Panc1 (cell line): ENCODE data around the gene WDR70.

Source experiments
- POLR2AphosphoS5 ChIP-seq: IDR thresholded peaks from 2 replicates; pipeline ENCODE4 v1.6.1; 2012; ENCODE audit warnings: mild to moderate bottlenecking, low read depth, low read length, moderate library complexity
- REST ChIP-seq, 2 experiments: IDR thresholded peaks; 2 replicates each; pipeline ENCODE4 v1.6.1; 2011 to 2012; ENCODE audit warnings: low read depth in 2 of 2, control low read depth in 1 of 2, low read length in 1 of 2, mild to moderate bottlenecking in 1 of 2, moderate library complexity in 1 of 2; ENCODE audit not compliant: insufficient read depth in 1 of 2
- SIN3A ChIP-seq: IDR thresholded peaks from 2 replicates; pipeline ENCODE4 v1.6.1; 2012; ENCODE audit warnings: low read depth, mild to moderate bottlenecking, low read length, moderate library complexity, borderline replicate concordance; ENCODE audit not compliant: insufficient read depth
- TF ChIP-seq, protein P1 (sequence below): fragments of 450-650 bp; IDR thresholded peaks from 2 replicates; pipeline ENCODE4 v1.5.1; 2017; ENCODE audit warnings: mild to moderate bottlenecking

GRCh38 chr5:37604290-37604689, 225.2 kb downstream of the WDR70 start:
- TF ChIP-seq, protein P1, sequence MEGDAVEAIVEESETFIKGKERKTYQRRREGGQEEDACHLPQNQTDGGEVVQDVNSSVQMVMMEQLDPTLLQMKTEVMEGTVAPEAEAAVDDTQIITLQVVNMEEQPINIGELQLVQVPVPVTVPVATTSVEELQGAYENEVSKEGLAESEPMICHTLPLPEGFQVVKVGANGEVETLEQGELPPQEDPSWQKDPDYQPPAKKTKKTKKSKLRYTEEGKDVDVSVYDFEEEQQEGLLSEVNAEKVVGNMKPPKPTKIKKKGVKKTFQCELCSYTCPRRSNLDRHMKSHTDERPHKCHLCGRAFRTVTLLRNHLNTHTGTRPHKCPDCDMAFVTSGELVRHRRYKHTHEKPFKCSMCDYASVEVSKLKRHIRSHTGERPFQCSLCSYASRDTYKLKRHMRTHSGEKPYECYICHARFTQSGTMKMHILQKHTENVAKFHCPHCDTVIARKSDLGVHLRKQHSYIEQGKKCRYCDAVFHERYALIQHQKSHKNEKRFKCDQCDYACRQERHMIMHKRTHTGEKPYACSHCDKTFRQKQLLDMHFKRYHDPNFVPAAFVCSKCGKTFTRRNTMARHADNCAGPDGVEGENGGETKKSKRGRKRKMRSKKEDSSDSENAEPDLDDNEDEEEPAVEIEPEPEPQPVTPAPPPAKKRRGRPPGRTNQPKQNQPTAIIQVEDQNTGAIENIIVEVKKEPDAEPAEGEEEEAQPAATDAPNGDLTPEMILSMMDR = no peak
- TF ChIP-seq POLR2AphosphoS5 (no peak), REST (IDR thresholded peaks at IDR 0.05; ENCODE audit: insufficient read depth in 1 of 2, low read depth in 2 of 2, low read length in 1 of 2) (no peak), SIN3A (no peak)
